Measurements from ENCODE around the gene EMX1.

EMX1 gene

GRCh38 chr2:72959554-72959953 lies 42.2 kb downstream of the EMX1 start:
- ChIA-PET POLR2A (no interaction called here), CTCF (no interaction called here)
- Histone ChIP-seq H3K36me3 (ENCODE audit: control insufficient read depth in 2 of 2, insufficient read depth in 1 of 2, low read length in 2 of 2) (peaks cover 0 to 2% of the 10 kb centered on the region in 2 experiments; a peak in 1 of 3 replicates), H3K27ac (ENCODE audit: extremely low read depth, low read depth, low read length) (no peak overlapping the region), H3K4me3 (ENCODE audit: low read depth, low read length) (no peak overlapping the region), H3K4me1 (ENCODE audit: control insufficient read depth, insufficient read depth, low read length) (no peaks in the 10 kb centered on the region), H3K9me3 (ENCODE audit: control insufficient read depth, insufficient read depth, low read depth, low read length) (no peaks in the 10 kb centered on the region)
- no peak for TF ChIP-seq ZNF585B (tag by site-specific recombination; IDR thresholded peaks at IDR 0.05)
- no peak for TF ChIP-seq YY1 (tag by site-specific recombination; IDR thresholded peaks at IDR 0.05)
- TF ChIP-seq ZNF76 (tag by site-specific recombination; IDR thresholded peaks at IDR 0.05; ENCODE audit: borderline replicate concordance, low read depth): no peak
- no peak for TF ChIP-seq ZNF777 (tag by site-specific recombination; IDR thresholded peaks at IDR 0.05; ENCODE audit: borderline replicate concordance)
- TF ChIP-seq IKZF3 (tag by site-specific recombination; IDR thresholded peaks at IDR 0.05): no peak
- TF ChIP-seq PRDM2 (tag by site-specific recombination; IDR thresholded peaks at IDR 0.05; ENCODE audit: borderline replicate concordance): no peak
- TF ChIP-seq ZBTB10 (tag by site-specific recombination; IDR thresholded peaks at IDR 0.05): no peak
- no peak for TF ChIP-seq ZNF169 (tag by site-specific recombination; IDR thresholded peaks at IDR 0.05)
- TF ChIP-seq ZNF701 (tag by site-specific recombination; IDR thresholded peaks at IDR 0.05): no peak
- no peak for TF ChIP-seq ZNF324 (tag by site-specific recombination; IDR thresholded peaks at IDR 0.05)
- no peak for TF ChIP-seq ZNF280C (tag by site-specific recombination; IDR thresholded peaks at IDR 0.05)
- no peak for TF ChIP-seq BCL11B (tag by site-specific recombination; IDR thresholded peaks at IDR 0.05; ENCODE audit: low read depth)
- TF ChIP-seq PBX3 (CRISPR knock-in tag; IDR thresholded peaks at IDR 0.05): no peak
- TF ChIP-seq MEIS1 (CRISPR knock-in tag; IDR thresholded peaks at IDR 0.05; ENCODE audit: borderline replicate concordance): no peak
- TF ChIP-seq ZNF354C (tag by site-specific recombination; IDR thresholded peaks at IDR 0.05; ENCODE audit: borderline replicate concordance, low read depth): no peak
- TF ChIP-seq ZNF654 (tag by site-specific recombination; IDR thresholded peaks at IDR 0.05; ENCODE audit: low read depth): no peak

All from HEK293 (cell line).